Hematopoietic multipotent progenitor cell treated with erythropoietin and hydrocortisone succinate and interleukin-3 and kit ligand, for 17 days (in vitro differentiated cells): Measurements from ENCODE around the gene FIBCD1.

Source experiments
- DNase-seq: peaks from one replicate; pipeline ENCODE4 v3.0.0-alpha.2; 2015; ENCODE audit warnings: low spot score

Gene FIBCD1

GRCh38 chr9:130936285-130937117, 2.5 kb downstream of the FIBCD1 start:
- no peak for DNase-seq

- no peak for DNase-seq
Observed at GRCh38 chr9:130935648-130936271, 3.3 kb downstream of the FIBCD1 start.

GRCh38 chr9:130934702-130935647, 4.1 kb downstream of the FIBCD1 start:
- DNase-seq = no peak

- DNase-seq = no peak
Observed at GRCh38 chr9:130934246-130934645, 4.8 kb downstream of the FIBCD1 start.

- DNase-seq = no peak
Observed at GRCh38 chr9:130933114-130934046, 5.7 kb downstream of the FIBCD1 start.

GRCh38 chr9:130932255-130933079, 6.6 kb downstream of the FIBCD1 start:
- no peak for DNase-seq

GRCh38 chr9:130931508-130932254, 7.4 kb downstream of the FIBCD1 start:
- DNase-seq = no peak

- DNase-seq = no peak
Observed at GRCh38 chr9:130930804-130931349, 8.2 kb downstream of the FIBCD1 start.

- no peak for DNase-seq
Observed at GRCh38 chr9:130930132-130930803, 8.8 kb downstream of the FIBCD1 start.

- DNase-seq = no peak
Observed at GRCh38 chr9:130929571-130930038, 9.4 kb downstream of the FIBCD1 start.

- no peak for DNase-seq
Observed at GRCh38 chr9:130927995-130928900, 10.8 kb downstream of the FIBCD1 start.

- DNase-seq = no peak
Observed at GRCh38 chr9:130927338-130927737, 11.7 kb downstream of the FIBCD1 start.

GRCh38 chr9:130925050-130925678, 13.9 kb downstream of the FIBCD1 start:
- no peak for DNase-seq

GRCh38 chr9:130924448-130924788, 14.6 kb downstream of the FIBCD1 start:
- no peak for DNase-seq

- no peak for DNase-seq
Observed at GRCh38 chr9:130923611-130924447, 15.2 kb downstream of the FIBCD1 start.

- DNase-seq = no peak
Observed at GRCh38 chr9:130922893-130923610, 16.0 kb downstream of the FIBCD1 start.
